ENCODE results near the gene CAPN7.

GRCh38 chr3:15211937-15212336 is 5.9 kb downstream of the CAPN7 start:
- TF ChIP-seq TAF1 (IDR thresholded peaks at IDR 0.05; ENCODE audit: low read depth) (no peak), USF1 (IDR thresholded peaks at IDR 0.05) (no peak), CEBPB (IDR thresholded peaks at IDR 0.05) (no peak), REST (IDR thresholded peaks at IDR 0.05; ENCODE audit: low read depth) (no peak), CREB1 (IDR thresholded peaks at IDR 0.05; ENCODE audit: low read depth) (no peak), NFIC (IDR thresholded peaks at IDR 0.05) (no peak), YY1 (IDR thresholded peaks at IDR 0.05; ENCODE audit: low read depth) (no peak), EGR1 (IDR thresholded peaks at IDR 0.05) (no peak), EP300 (IDR thresholded peaks at IDR 0.05; ENCODE audit: borderline replicate concordance) (no peak), TCF12 (IDR thresholded peaks at IDR 0.05; ENCODE audit: low read depth) (no peak), FOXM1 (IDR thresholded peaks at IDR 0.05; ENCODE audit: borderline replicate concordance, low read depth) (no peak)

Data from Ishikawa (cell line).